Fibroblast of lung (primary cell): Measurements from ENCODE around the gene TNFRSF14. TPM values are rescaled to one million over a fixed set of nuclear protein-coding genes. Genes with fewer than 3 reads are reported as not detected.

Source experiments
- DNase-seq, 2 donors: peaks; one replicate each; pipeline versions ENCODE4 v3.0.0 to v3.0.0-alpha.2; 2010; ENCODE audit warnings: low read depth in 2 of 2
- H2AFZ ChIP-seq: 2 replicates; pipeline ENCODE4 v1.5.1; 2012; ENCODE audit warnings: low read length, control low read depth, inconsistent platforms
- H3K27ac ChIP-seq: 2 replicates; pipeline ENCODE4 v1.5.1; 2011; ENCODE audit warnings: low read length, control low read depth; ENCODE audit not compliant: insufficient read depth
- H3K27me3 ChIP-seq: 2 replicates; pipeline ENCODE4 v1.5.1; 2011; ENCODE audit warnings: mild to moderate bottlenecking, low read length; ENCODE audit not compliant: control insufficient read depth, insufficient read depth
- H3K36me3 ChIP-seq: 2 replicates; pipeline ENCODE4 v1.5.1; 2011; ENCODE audit warnings: low read length; ENCODE audit not compliant: control insufficient read depth, insufficient read depth
- H3K4me1 ChIP-seq: 2 replicates; pipeline ENCODE4 v1.5.1; 2011; ENCODE audit warnings: low read length; ENCODE audit not compliant: control insufficient read depth, insufficient read depth; ENCODE audit errors: extremely low read depth
- H3K4me2 ChIP-seq: 2 replicates; pipeline ENCODE4 v1.5.1; 2011; ENCODE audit warnings: low read length, control low read depth; ENCODE audit not compliant: insufficient read depth; ENCODE audit errors: extremely low read depth
- H3K4me3 ChIP-seq, 4 experiments: fragments of 200-600 bp in 1 of 4; sonication (generic) in 1 of 4; replicated peaks in 1 of 4; 2 replicates each; pipeline ENCODE4 v1.5.1; 2011 to 2016; ENCODE audit warnings: low read length in 4 of 4, low read depth in 3 of 4, mild to moderate bottlenecking in 3 of 4, control low read depth in 2 of 4, inconsistent platforms in 1 of 4, mixed read lengths in 1 of 4; ENCODE audit not compliant: insufficient read depth in 1 of 4; ENCODE audit errors: control extremely low read depth in 1 of 4
- H3K79me2 ChIP-seq: 2 replicates; pipeline ENCODE4 v1.5.1; 2012; ENCODE audit warnings: mild to moderate bottlenecking, low read length, inconsistent platforms; ENCODE audit not compliant: control insufficient read depth, insufficient read depth
- H3K9ac ChIP-seq: 2 replicates; pipeline ENCODE4 v1.5.1; 2011; ENCODE audit warnings: mild to moderate bottlenecking, low read length, control low read depth; ENCODE audit not compliant: insufficient read depth
- H3K9me3 ChIP-seq: 2 replicates; pipeline ENCODE4 v1.5.1; 2012; ENCODE audit warnings: low read depth, low read length; ENCODE audit not compliant: control insufficient read depth, insufficient read depth
- H4K20me1 ChIP-seq: 2 replicates; pipeline ENCODE4 v1.5.1; 2011; ENCODE audit warnings: low read length; ENCODE audit not compliant: control insufficient read depth, insufficient read depth; ENCODE audit errors: extremely low read depth
- EZH2 ChIP-seq: IDR thresholded peaks from 2 replicates; pipeline ENCODE4 v1.5.1; 2012; ENCODE audit warnings: low read length, control low read depth, mild to moderate bottlenecking; ENCODE audit errors: missing control alignments
- polyA plus RNA-seq, 2 donors: library from polyadenylated mRNA; depleted of rRNA in 1 of 2; stranded (reverse) in 1 of 2; unstranded in 1 of 2; fragments of >200 nt; gene quantifications; 2 replicates each; pipeline ENCODE4 v1.2.1, GENCODE V29; 2011 to 2012; ENCODE audit warnings: missing spikeins in 1 of 2
- total RNA-seq: library from RNA; depleted of rRNA; stranded (reverse); fragments of >200 nt; gene quantifications from 2 replicates; pipeline ENCODE4 v1.2.1, GENCODE V29; 2014
- TF ChIP-seq, protein P1 (sequence below), 2 donors: IDR thresholded peaks in 1 of 2; conservative IDR thresholded peaks in 1 of 2; 1 replicate in 1 of 2; 2 replicates in 1 of 2; pipeline ENCODE4 v1.5.1; 2011 to 2012; ENCODE audit warnings: low read length in 2 of 2, control low read depth in 1 of 2, inconsistent platforms in 1 of 2, low read depth in 1 of 2, mild to moderate bottlenecking in 1 of 2

TNFRSF14 gene
- total and polyA plus RNA-seq, 2 donors (not counting 1 experiment from before 2014, with no cell fraction given): 15.2 to 85.0 TPM

DNA sequence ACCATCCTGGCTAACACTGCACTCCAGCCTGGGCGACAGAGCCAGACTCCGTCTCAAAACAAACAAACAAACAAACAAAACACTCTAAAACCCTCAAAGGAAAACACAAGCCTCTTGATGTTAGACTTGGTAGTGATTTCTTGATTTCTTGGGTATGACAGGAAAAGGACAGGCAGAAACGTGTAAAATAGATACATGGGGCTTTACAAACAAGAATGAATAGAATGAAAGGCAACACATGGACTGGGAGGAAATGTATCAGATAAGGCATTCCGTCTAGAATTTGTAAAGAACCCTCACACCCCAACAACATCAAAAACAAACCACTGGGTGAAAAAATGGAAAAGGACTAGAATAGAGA, 22.6 kb downstream of the TNFRSF14 start:
- Histone ChIP-seq H2AFZ (no peak overlapping the region), H3K4me3 (no peak overlapping the region), H3K4me2 (no peak overlapping the region), H3K79me2 (no peaks in the 10 kb centered on the region), H3K4me1 (peaks cover 2% of the 10 kb centered on the region), H3K27me3 (peaks cover 6% of the 10 kb centered on the region), H3K36me3 (no peaks in the 10 kb centered on the region), H3K27ac (no peak overlapping the region), H4K20me1 (no peaks in the 10 kb centered on the region), H3K9ac (no peak overlapping the region), H3K9me3 (no peaks in the 10 kb centered on the region)
- no peak for DNase-seq
- TF ChIP-seq, protein P1, sequence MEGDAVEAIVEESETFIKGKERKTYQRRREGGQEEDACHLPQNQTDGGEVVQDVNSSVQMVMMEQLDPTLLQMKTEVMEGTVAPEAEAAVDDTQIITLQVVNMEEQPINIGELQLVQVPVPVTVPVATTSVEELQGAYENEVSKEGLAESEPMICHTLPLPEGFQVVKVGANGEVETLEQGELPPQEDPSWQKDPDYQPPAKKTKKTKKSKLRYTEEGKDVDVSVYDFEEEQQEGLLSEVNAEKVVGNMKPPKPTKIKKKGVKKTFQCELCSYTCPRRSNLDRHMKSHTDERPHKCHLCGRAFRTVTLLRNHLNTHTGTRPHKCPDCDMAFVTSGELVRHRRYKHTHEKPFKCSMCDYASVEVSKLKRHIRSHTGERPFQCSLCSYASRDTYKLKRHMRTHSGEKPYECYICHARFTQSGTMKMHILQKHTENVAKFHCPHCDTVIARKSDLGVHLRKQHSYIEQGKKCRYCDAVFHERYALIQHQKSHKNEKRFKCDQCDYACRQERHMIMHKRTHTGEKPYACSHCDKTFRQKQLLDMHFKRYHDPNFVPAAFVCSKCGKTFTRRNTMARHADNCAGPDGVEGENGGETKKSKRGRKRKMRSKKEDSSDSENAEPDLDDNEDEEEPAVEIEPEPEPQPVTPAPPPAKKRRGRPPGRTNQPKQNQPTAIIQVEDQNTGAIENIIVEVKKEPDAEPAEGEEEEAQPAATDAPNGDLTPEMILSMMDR (conservative IDR thresholded peaks at IDR 0.05 in 1 of 2, IDR thresholded peaks at IDR 0.05 in 1 of 2; ENCODE audit: low read depth in 1 of 2, low read length in 2 of 2): no peak
- TF ChIP-seq EZH2: no peak

DNA sequence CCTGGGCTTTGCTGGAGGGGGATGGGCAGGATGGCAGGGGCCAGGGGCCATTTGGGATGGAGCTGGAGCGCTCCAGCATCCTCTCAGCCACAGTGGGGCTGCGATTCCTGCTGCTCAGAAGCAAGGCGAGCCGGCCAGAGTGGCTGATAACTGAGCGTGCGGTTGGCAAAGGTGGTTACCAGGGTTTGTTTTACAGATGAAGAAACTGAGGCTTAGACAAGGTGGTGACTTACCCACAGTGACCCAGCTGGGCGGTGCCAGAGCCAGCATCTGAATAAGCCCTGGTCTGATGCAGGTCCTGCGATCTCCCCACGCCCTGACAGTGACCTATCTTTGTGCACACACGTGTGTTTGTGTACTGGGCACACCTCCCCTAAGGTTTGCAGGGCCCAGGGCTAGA, 24.5 kb downstream of the TNFRSF14 start:
- Histone ChIP-seq H3K79me2 (no peaks in the 10 kb centered on the region), H3K4me2 (no peak overlapping the region), H3K9ac (no peak overlapping the region), H3K4me1 (peaks cover 2% of the 10 kb centered on the region), H3K4me3 (no peak overlapping the region), H3K9me3 (no peaks in the 10 kb centered on the region), H3K36me3 (no peaks in the 10 kb centered on the region), H3K27me3 (no peaks in the 10 kb centered on the region), H4K20me1 (no peaks in the 10 kb centered on the region), H2AFZ (no peak overlapping the region), H3K27ac (no peak overlapping the region)
- TF ChIP-seq, protein P1 (conservative IDR thresholded peaks at IDR 0.05 in 1 of 2, IDR thresholded peaks at IDR 0.05 in 1 of 2; ENCODE audit: low read depth in 1 of 2, low read length in 2 of 2): no peak
- no peak for TF ChIP-seq EZH2
- no peak for DNase-seq

DNA sequence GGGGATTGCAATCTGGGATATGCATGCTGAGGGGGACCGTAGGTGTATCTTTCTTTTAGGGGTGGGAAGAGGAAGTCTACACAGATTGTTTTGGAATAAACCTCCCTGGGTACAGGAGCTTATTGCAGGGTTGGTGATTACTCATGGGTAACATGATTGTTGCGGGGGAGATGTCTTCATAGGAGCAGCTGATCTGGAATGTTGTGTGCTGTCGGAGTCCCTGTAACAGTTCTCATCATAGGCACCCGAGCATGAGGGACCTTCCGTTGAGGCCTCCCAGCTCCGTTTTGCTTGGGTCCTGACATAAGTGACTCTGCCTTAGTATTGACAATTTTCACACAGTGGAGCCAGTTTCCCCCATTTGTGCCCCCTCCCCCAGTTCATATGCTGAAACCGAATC, 26.2 kb downstream of the TNFRSF14 start:
- TF ChIP-seq EZH2: no peak
- TF ChIP-seq, protein P1 (conservative IDR thresholded peaks at IDR 0.05 in 1 of 2, IDR thresholded peaks at IDR 0.05 in 1 of 2; ENCODE audit: low read depth in 1 of 2, low read length in 2 of 2): no peak
- no peak for DNase-seq

More for the DNA sequence above, 26.2 kb downstream of the TNFRSF14 start:
- no peak overlapping the region for H3K9ac ChIP-seq
- no peaks in the 10 kb centered on the region for H4K20me1 ChIP-seq
- H2AFZ ChIP-seq: no peak overlapping the region
- H3K27me3 ChIP-seq: no peaks in the 10 kb centered on the region
- H3K27ac ChIP-seq: no peak overlapping the region
- H3K4me2 ChIP-seq: no peak overlapping the region
- peaks cover 3% of the 10 kb centered on the region for H3K4me1 ChIP-seq
- H3K9me3 ChIP-seq: no peaks in the 10 kb centered on the region
- H3K4me3 ChIP-seq: no peak overlapping the region
- no peaks in the 10 kb centered on the region for H3K79me2 ChIP-seq
- H3K36me3 ChIP-seq: no peaks in the 10 kb centered on the region
